HCT116 (cell line): ENCODE results near the gene WWOX. TPM values are rescaled to one million over a fixed set of nuclear protein-coding genes. Genes with fewer than 3 reads are reported as not detected.

Source experiments
- ATAC-seq: fragments of 200-7000 bp; cut with Tn5 transposase; 2 replicates; pipeline ENCODE4 v1.9.1; 2020; ENCODE audit warnings: mild to moderate bottlenecking, moderate library complexity
- BruUV-seq: library from RNA; stranded (reverse); fragments of 400-500 nt; replicated peaks from 2 replicates; lab custom pipeline; 2021; lab: Mats Ljungman, UMichigan
- CTCF ChIA-PET: fragments of 300-600 bp; sonication (Branson Sonifier 250); formaldehyde crosslinking; loops from one replicate; lab custom pipeline; 2021; ENCODE audit warnings: antibody characterized with exemption; lab: Charles Lee
- POLR2A ChIA-PET: fragments of 300-600, 350-600 bp; sonication (Branson Sonifier 250); formaldehyde crosslinking; loops from one replicate; lab custom pipeline; 2021; ENCODE audit warnings: antibody characterized with exemption; lab: Charles Lee
- RAD21 ChIA-PET, 2 experiments: fragments of 300-600 bp; sonication (Branson Sonifier 250); formaldehyde crosslinking; loops; one replicate each; lab custom pipeline; 2023; ENCODE audit warnings: low total read pairs in 2 of 2; ENCODE audit not compliant: uncharacterized antibody in 2 of 2, unreplicated experiment in 2 of 2, low non-redundant PET in 1 of 2; lab: Charles Lee
- DNase-seq: peaks from one replicate; pipeline ENCODE4 v3.0.0-alpha.2; 2010; ENCODE audit warnings: low read depth, low spot score
- H2AFZ ChIP-seq: fragments of 200-600 bp; shearing (Covaris generic), sonication (generic); 2 replicates; pipeline ENCODE4 v1.6.1; 2017; ENCODE audit warnings: low read depth, mixed run types, mixed read lengths, antibody characterized with exemption, low read length; ENCODE audit not compliant: poor library complexity, severe bottlenecking
- H3K27ac ChIP-seq: 2 replicates; pipeline ENCODE4 v1.5.1; 2012; ENCODE audit warnings: low read depth, low read length
- H3K27me3 ChIP-seq: fragments of 200-600 bp; sonication (generic); 2 replicates; pipeline ENCODE4 v1.6.1; 2016; ENCODE audit warnings: mixed run types, low read length, mixed read lengths; ENCODE audit not compliant: insufficient read depth
- H3K36me3 ChIP-seq, 2 experiments: fragments of 200-500 bp in 1 of 2; fragments of 200-600 bp in 1 of 2; sonication (Bioruptor generic) in 1 of 2; sonication (generic) in 1 of 2; 2 replicates each; pipeline versions ENCODE4 v1.5.1 to v1.6.1; 2014 to 2016; ENCODE audit warnings: low read length in 2 of 2, inconsistent platforms in 1 of 2, mixed read lengths in 1 of 2, mixed run types in 1 of 2; ENCODE audit not compliant: insufficient read depth in 2 of 2, control insufficient read depth in 1 of 2
- H3K4me1 ChIP-seq, 2 experiments: fragments of 200-600 bp in 1 of 2; sonication (generic) in 1 of 2; 2 replicates each; pipeline versions ENCODE4 v1.5.1 to v1.6.1; 2012 to 2017; ENCODE audit warnings: low read length in 2 of 2, inconsistent platforms in 1 of 2, mild to moderate bottlenecking in 1 of 2, mixed read lengths in 1 of 2, mixed run types in 1 of 2, moderate library complexity in 1 of 2; ENCODE audit not compliant: insufficient read depth in 2 of 2, control insufficient read depth in 1 of 2
- H3K4me2 ChIP-seq: fragments of 200-600 bp; sonication (generic); 2 replicates; pipeline ENCODE4 v1.6.1; 2017; ENCODE audit warnings: mixed run types, low read length, mixed read lengths
- H3K4me3 ChIP-seq, 2 experiments: fragments of 200-600 bp in 1 of 2; sonication (generic) in 1 of 2; replicated peaks in 1 of 2; 2 replicates each; pipeline ENCODE4 v1.5.1; 2011 to 2016; ENCODE audit warnings: low read length in 2 of 2, control low read depth in 1 of 2, low read depth in 1 of 2, mild to moderate bottlenecking in 1 of 2, mixed read lengths in 1 of 2, mixed run types in 1 of 2
- H3K79me2 ChIP-seq: fragments of 200-600 bp; sonication (generic); 2 replicates; pipeline ENCODE4 v1.6.1; 2017; ENCODE audit warnings: mild to moderate bottlenecking, mixed run types, low read length, moderate library complexity, mixed read lengths; ENCODE audit not compliant: insufficient read depth
- H3K9ac ChIP-seq: fragments of 200-600 bp; sonication (generic); 2 replicates; pipeline ENCODE4 v1.6.1; 2016; ENCODE audit warnings: low read length, mixed read lengths
- H3K9me2 ChIP-seq: fragments of 200-600 bp; sonication (generic), shearing (Covaris generic); 2 replicates; pipeline ENCODE4 v1.6.1; 2017; ENCODE audit warnings: mixed run types, mild to moderate bottlenecking, moderate library complexity; ENCODE audit not compliant: insufficient read depth
- H3K9me3 ChIP-seq, 2 experiments: fragments of 200-500 bp in 1 of 2; fragments of 200-600 bp in 1 of 2; sonication (Bioruptor generic) in 1 of 2; sonication (generic) in 1 of 2; 2 replicates each; pipeline ENCODE4 v1.6.1; 2014 to 2017; ENCODE audit warnings: low read length in 2 of 2, mixed read lengths in 2 of 2, inconsistent platforms in 1 of 2, low read depth in 1 of 2, mild to moderate bottlenecking in 1 of 2, mixed run types in 1 of 2, moderate library complexity in 1 of 2; ENCODE audit not compliant: control insufficient read depth in 1 of 2, insufficient read depth in 1 of 2
- H4K20me1 ChIP-seq: fragments of 200-600 bp; sonication (generic), shearing (Covaris generic); 2 replicates; pipeline ENCODE4 v1.6.1; 2017; ENCODE audit warnings: mixed run types, mild to moderate bottlenecking, moderate library complexity; ENCODE audit not compliant: insufficient read depth
- CEBPB ChIP-seq: IDR thresholded peaks from 2 replicates; pipeline ENCODE4 v1.6.1; 2012; ENCODE audit warnings: low read depth
- EGR1 ChIP-seq: IDR thresholded peaks from 2 replicates; pipeline ENCODE4 v1.6.1; 2012; ENCODE audit warnings: low read depth
- ELF1 ChIP-seq: IDR thresholded peaks from 2 replicates; pipeline ENCODE4 v1.6.1; 2012; ENCODE audit warnings: low read depth, borderline replicate concordance
- EZH2 ChIP-seq: fragments of 200-600 bp; sonication (generic); IDR thresholded peaks from 2 replicates; pipeline ENCODE4 v1.6.1; 2017; ENCODE audit warnings: antibody characterized with exemption, mixed run types
- EZH2phosphoT487 ChIP-seq: fragments of 200-600 bp; IDR thresholded peaks from 2 replicates; pipeline ENCODE4 v1.6.1; 2018; ENCODE audit warnings: antibody characterized with exemption, borderline replicate concordance
- FOSL1 ChIP-seq: IDR thresholded peaks from 2 replicates; pipeline ENCODE4 v1.6.1; 2012; ENCODE audit warnings: low read depth
- JUND ChIP-seq: IDR thresholded peaks from 2 replicates; pipeline ENCODE4 v1.6.1; 2012
- POLR2A ChIP-seq: IDR thresholded peaks from 2 replicates; pipeline ENCODE4 v1.7.0; 2011; ENCODE audit warnings: borderline replicate concordance; ENCODE audit not compliant: insufficient read depth, insufficient read length; ENCODE audit errors: extremely low read depth
- POLR2AphosphoS5 ChIP-seq: IDR thresholded peaks from 2 replicates; pipeline ENCODE4 v1.6.1; 2011; ENCODE audit warnings: mild to moderate bottlenecking, low read depth, low read length, moderate library complexity
- RAD21 ChIP-seq: IDR thresholded peaks from 2 replicates; pipeline ENCODE4 v1.6.1; 2012; ENCODE audit warnings: low read depth, mild to moderate bottlenecking
- SIN3A ChIP-seq: IDR thresholded peaks from 2 replicates; pipeline ENCODE4 v1.6.1; 2012; ENCODE audit warnings: low read depth
- SP1 ChIP-seq: IDR thresholded peaks from 2 replicates; pipeline ENCODE4 v1.6.1; 2012; ENCODE audit warnings: low read depth
- SRF ChIP-seq: IDR thresholded peaks from 2 replicates; pipeline ENCODE4 v1.6.1; 2012; ENCODE audit warnings: low read depth
- TCF7L2 ChIP-seq: IDR thresholded peaks from 2 replicates; pipeline ENCODE4 v1.7.0; 2011; ENCODE audit warnings: borderline replicate concordance, inconsistent platforms; ENCODE audit not compliant: insufficient read depth, insufficient read length; ENCODE audit errors: extremely low read depth
- ZFX ChIP-seq: fragments of 450-650 bp; IDR thresholded peaks from 2 replicates; pipeline ENCODE4 v1.6.1; 2017
- ZNF274 ChIP-seq: fragments of 200-500 bp; sonication (Bioruptor generic); IDR thresholded peaks from 2 replicates; pipeline ENCODE4 v1.6.1; 2014; ENCODE audit warnings: mild to moderate bottlenecking, low read depth, low read length, inconsistent platforms
- intact Hi-C: fragments of 100-400 bp; cut with micrococcal nuclease; formaldehyde crosslinking; loops from 2 replicates; pipeline ENCODE4 v1.10.0; 2022
- total RNA-seq: library from RNA; stranded (reverse); gene quantifications from one replicate; pipeline ENCODE4 v1.2.1, GENCODE V29; 2021; ENCODE audit not compliant: unreplicated experiment
- TF ChIP-seq, protein P1 (sequence below): IDR thresholded peaks from 2 replicates; pipeline ENCODE4 v1.6.1; 2012
- TF ChIP-seq, protein P2 (sequence below), 3 experiments: fragments of 200-600 bp in 1 of 3; sonication (generic) in 1 of 3; IDR thresholded peaks in 2 of 3; conservative IDR thresholded peaks in 1 of 3; 2 replicates each; pipeline ENCODE4 v1.5.1; 2012 to 2017; ENCODE audit warnings: low read depth in 2 of 3, low read length in 2 of 3, antibody characterized with exemption in 1 of 3, borderline replicate concordance in 1 of 3, control low read depth in 1 of 3, mild to moderate bottlenecking in 1 of 3, mixed read lengths in 1 of 3, mixed run types in 1 of 3, moderate library complexity in 1 of 3; ENCODE audit not compliant: insufficient read depth in 1 of 3
- TF ChIP-seq, protein P3 (sequence below): IDR thresholded peaks from 2 replicates; pipeline ENCODE4 v1.6.1; 2012; ENCODE audit warnings: low read depth
- TF ChIP-seq, protein P4 (sequence below): IDR thresholded peaks from 2 replicates; pipeline ENCODE4 v1.6.1; 2012

WWOX gene
- total RNA-seq, 1 experiment from 2014 or later: 13.7 TPM

DNA sequence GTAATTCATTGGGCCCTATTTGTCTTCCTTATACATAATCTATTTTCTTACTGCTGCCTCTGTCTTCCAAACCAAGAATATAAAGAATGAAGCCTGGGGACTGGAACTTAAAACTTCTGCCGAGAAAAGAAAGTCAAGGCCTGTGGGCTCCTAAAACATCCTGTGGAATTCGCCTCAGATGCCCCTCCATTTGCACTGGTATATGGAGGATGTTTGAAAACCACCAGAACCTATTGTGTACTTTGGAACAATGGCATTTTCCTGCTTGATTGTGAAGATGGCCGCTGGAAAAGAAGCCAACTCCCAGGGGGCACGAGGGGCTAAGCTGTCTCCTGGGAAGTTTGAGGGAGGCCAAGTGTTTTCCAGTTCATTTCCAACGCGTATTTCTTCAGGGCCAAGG is 122.4 kb downstream of the WWOX start:
- RAD21 ChIA-PET: no interaction called here
- no peaks in the 10 kb centered on the region for H3K79me2 ChIP-seq
- POLR2A ChIA-PET: no interaction called here
- H3K9ac ChIP-seq: no peak overlapping the region
- H4K20me1 ChIP-seq: no peaks in the 10 kb centered on the region
- no peak overlapping the region for H3K4me3 ChIP-seq
- no peaks in the 10 kb centered on the region for H3K9me2 ChIP-seq
- no peaks in the 10 kb centered on the region for H3K27me3 ChIP-seq
- intact Hi-C loops: no loop called here
- no peak overlapping the region for H3K4me2 ChIP-seq
- ATAC-seq: no peak
- no peaks in the 10 kb centered on the region for H3K36me3 ChIP-seq
- no TSS peak for BruUV-seq
- H3K27ac ChIP-seq: no peak overlapping the region
- TF ChIP-seq EGR1 (no peak), POLR2AphosphoS5 (no peak), ZFX (no peak), POLR2A (no peak), SP1 (no peak), EZH2 (no peak), ELF1 (no peak), SIN3A (no peak), RAD21 (no peak), EZH2phosphoT487 (no peak), SRF (no peak), TCF7L2 (no peak), CEBPB (no peak), ZNF274 (no peak), FOSL1 (no peak), JUND (no peak)
- TF ChIP-seq, protein P1, sequence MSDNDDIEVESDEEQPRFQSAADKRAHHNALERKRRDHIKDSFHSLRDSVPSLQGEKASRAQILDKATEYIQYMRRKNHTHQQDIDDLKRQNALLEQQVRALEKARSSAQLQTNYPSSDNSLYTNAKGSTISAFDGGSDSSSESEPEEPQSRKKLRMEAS: no peak
- TF ChIP-seq, protein P2, sequence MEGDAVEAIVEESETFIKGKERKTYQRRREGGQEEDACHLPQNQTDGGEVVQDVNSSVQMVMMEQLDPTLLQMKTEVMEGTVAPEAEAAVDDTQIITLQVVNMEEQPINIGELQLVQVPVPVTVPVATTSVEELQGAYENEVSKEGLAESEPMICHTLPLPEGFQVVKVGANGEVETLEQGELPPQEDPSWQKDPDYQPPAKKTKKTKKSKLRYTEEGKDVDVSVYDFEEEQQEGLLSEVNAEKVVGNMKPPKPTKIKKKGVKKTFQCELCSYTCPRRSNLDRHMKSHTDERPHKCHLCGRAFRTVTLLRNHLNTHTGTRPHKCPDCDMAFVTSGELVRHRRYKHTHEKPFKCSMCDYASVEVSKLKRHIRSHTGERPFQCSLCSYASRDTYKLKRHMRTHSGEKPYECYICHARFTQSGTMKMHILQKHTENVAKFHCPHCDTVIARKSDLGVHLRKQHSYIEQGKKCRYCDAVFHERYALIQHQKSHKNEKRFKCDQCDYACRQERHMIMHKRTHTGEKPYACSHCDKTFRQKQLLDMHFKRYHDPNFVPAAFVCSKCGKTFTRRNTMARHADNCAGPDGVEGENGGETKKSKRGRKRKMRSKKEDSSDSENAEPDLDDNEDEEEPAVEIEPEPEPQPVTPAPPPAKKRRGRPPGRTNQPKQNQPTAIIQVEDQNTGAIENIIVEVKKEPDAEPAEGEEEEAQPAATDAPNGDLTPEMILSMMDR (IDR thresholded peaks at IDR 0.05 in 2 of 3, conservative IDR thresholded peaks at IDR 0.05 in 1 of 3; ENCODE audit: borderline replicate concordance in 1 of 3, insufficient read depth in 1 of 3, low read depth in 2 of 3, low read length in 2 of 3): no peak
- TF ChIP-seq, protein P3, sequence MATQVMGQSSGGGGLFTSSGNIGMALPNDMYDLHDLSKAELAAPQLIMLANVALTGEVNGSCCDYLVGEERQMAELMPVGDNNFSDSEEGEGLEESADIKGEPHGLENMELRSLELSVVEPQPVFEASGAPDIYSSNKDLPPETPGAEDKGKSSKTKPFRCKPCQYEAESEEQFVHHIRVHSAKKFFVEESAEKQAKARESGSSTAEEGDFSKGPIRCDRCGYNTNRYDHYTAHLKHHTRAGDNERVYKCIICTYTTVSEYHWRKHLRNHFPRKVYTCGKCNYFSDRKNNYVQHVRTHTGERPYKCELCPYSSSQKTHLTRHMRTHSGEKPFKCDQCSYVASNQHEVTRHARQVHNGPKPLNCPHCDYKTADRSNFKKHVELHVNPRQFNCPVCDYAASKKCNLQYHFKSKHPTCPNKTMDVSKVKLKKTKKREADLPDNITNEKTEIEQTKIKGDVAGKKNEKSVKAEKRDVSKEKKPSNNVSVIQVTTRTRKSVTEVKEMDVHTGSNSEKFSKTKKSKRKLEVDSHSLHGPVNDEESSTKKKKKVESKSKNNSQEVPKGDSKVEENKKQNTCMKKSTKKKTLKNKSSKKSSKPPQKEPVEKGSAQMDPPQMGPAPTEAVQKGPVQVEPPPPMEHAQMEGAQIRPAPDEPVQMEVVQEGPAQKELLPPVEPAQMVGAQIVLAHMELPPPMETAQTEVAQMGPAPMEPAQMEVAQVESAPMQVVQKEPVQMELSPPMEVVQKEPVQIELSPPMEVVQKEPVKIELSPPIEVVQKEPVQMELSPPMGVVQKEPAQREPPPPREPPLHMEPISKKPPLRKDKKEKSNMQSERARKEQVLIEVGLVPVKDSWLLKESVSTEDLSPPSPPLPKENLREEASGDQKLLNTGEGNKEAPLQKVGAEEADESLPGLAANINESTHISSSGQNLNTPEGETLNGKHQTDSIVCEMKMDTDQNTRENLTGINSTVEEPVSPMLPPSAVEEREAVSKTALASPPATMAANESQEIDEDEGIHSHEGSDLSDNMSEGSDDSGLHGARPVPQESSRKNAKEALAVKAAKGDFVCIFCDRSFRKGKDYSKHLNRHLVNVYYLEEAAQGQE: no peak
- TF ChIP-seq, protein P4, sequence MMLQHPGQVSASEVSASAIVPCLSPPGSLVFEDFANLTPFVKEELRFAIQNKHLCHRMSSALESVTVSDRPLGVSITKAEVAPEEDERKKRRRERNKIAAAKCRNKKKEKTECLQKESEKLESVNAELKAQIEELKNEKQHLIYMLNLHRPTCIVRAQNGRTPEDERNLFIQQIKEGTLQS: no peak
- no peak for DNase-seq
- H3K9me3 ChIP-seq: no peaks in the 10 kb centered on the region
- CTCF ChIA-PET: no interaction called here
- no peaks in the 10 kb centered on the region for H3K4me1 ChIP-seq
- no peak overlapping the region for H2AFZ ChIP-seq
